DND-41 (cell line): Measurements from ENCODE around the gene MFSD2B.

ENCODE experiments used
- ATAC-seq: fragments of 200-7000 bp; cut with Tn5 transposase; 3 replicates; pipeline ENCODE4 v1.9.1; 2021; ENCODE audit warnings: low read depth; ENCODE audit not compliant: insufficient read depth
- DNase-seq: peaks from one replicate; pipeline ENCODE4 v3.0.0-alpha.2; 2020
- H2AFZ ChIP-seq: 2 replicates; pipeline ENCODE4 v1.6.0; 2012; ENCODE audit warnings: low read depth, low read length
- H3K27ac ChIP-seq: 2 replicates; pipeline ENCODE4 v1.5.1; 2012; ENCODE audit warnings: low read length, inconsistent platforms
- H3K27me3 ChIP-seq: fragments of 200-600 bp; sonication (generic); 2 replicates; pipeline ENCODE4 v1.6.0; 2012; ENCODE audit warnings: low read length, mild to moderate bottlenecking, inconsistent platforms; ENCODE audit not compliant: insufficient read depth, poor library complexity
- H3K36me3 ChIP-seq: 2 replicates; pipeline ENCODE4 v1.5.1; 2012; ENCODE audit warnings: low read length, inconsistent platforms; ENCODE audit not compliant: insufficient read depth
- H3K4me1 ChIP-seq: 2 replicates; pipeline ENCODE4 v1.5.1; 2012; ENCODE audit warnings: mild to moderate bottlenecking, low read length; ENCODE audit not compliant: insufficient read depth
- H3K4me2 ChIP-seq: 2 replicates; pipeline ENCODE4 v1.6.0; 2012; ENCODE audit warnings: mild to moderate bottlenecking, moderate library complexity, low read length, inconsistent platforms; ENCODE audit not compliant: insufficient read depth
- H3K4me3 ChIP-seq, 2 experiments: fragments of 200-600 bp in 1 of 2; shearing (Covaris generic) in 1 of 2; 2 replicates each; pipeline ENCODE4 v1.5.1; 2012 to 2016; ENCODE audit warnings: inconsistent platforms in 2 of 2, low read length in 2 of 2, mild to moderate bottlenecking in 2 of 2, low read depth in 1 of 2, moderate library complexity in 1 of 2
- H3K79me2 ChIP-seq: 2 replicates; pipeline ENCODE4 v1.6.0; 2012; ENCODE audit warnings: low read length, inconsistent platforms; ENCODE audit not compliant: insufficient read depth
- H3K9ac ChIP-seq: 2 replicates; pipeline ENCODE4 v1.6.0; 2012; ENCODE audit warnings: low read depth, mild to moderate bottlenecking, inconsistent platforms, low read length, moderate library complexity
- H3K9me3 ChIP-seq: 2 replicates; pipeline ENCODE4 v1.5.1; 2012; ENCODE audit warnings: low read length, moderate library complexity, mild to moderate bottlenecking, inconsistent platforms; ENCODE audit not compliant: insufficient read depth, severe bottlenecking
- H4K20me1 ChIP-seq: 2 replicates; pipeline ENCODE4 v1.6.0; 2012; ENCODE audit warnings: low read length; ENCODE audit not compliant: insufficient read depth
- EZH2 ChIP-seq: IDR thresholded peaks from 3 replicates; pipeline ENCODE4 v1.6.1; 2012; ENCODE audit warnings: borderline replicate concordance, low read depth, mild to moderate bottlenecking, moderate library complexity, low read length, inconsistent platforms; ENCODE audit not compliant: severe bottlenecking
- TF ChIP-seq, protein P1 (sequence below): IDR thresholded peaks from 2 replicates; pipeline ENCODE4 v1.5.1; 2012; ENCODE audit warnings: borderline replicate concordance, low read length, moderate library complexity, mild to moderate bottlenecking; ENCODE audit not compliant: poor library complexity, severe bottlenecking; ENCODE audit errors: extremely low read depth

MFSD2B gene

DNA sequence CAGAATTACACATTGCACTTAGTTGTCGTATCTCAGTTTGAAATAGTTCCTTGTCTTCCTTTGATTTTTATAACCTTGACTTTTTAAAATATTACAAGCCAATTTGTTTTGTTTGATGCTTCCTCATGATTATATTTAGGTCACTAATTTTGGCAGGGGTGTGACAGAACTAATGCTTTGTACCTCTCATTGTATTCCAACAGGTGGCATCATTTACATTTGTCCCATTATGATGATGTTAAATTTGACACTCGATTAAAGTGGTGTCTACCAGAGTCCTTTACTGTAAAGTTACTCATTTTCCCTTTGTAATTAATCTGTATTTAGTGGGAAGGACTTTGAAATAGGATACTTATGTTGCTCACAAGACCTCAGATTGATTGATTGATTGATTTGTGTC, 21.5 kb upstream of the MFSD2B start:
- no peaks in the 10 kb centered on the region for H3K79me2 ChIP-seq
- DNase-seq (no peak), ATAC-seq (peak; percentile 60; the same call in 1 of the 3 replicates)
- no peak overlapping the region for H2AFZ ChIP-seq
- TF ChIP-seq, protein P1, sequence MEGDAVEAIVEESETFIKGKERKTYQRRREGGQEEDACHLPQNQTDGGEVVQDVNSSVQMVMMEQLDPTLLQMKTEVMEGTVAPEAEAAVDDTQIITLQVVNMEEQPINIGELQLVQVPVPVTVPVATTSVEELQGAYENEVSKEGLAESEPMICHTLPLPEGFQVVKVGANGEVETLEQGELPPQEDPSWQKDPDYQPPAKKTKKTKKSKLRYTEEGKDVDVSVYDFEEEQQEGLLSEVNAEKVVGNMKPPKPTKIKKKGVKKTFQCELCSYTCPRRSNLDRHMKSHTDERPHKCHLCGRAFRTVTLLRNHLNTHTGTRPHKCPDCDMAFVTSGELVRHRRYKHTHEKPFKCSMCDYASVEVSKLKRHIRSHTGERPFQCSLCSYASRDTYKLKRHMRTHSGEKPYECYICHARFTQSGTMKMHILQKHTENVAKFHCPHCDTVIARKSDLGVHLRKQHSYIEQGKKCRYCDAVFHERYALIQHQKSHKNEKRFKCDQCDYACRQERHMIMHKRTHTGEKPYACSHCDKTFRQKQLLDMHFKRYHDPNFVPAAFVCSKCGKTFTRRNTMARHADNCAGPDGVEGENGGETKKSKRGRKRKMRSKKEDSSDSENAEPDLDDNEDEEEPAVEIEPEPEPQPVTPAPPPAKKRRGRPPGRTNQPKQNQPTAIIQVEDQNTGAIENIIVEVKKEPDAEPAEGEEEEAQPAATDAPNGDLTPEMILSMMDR, result peak; percentile 47
- TF ChIP-seq EZH2, result no peak
- H3K9me3 ChIP-seq, result no peaks in the 10 kb centered on the region
- no peaks in the 10 kb centered on the region for H3K4me1 ChIP-seq
- H3K27me3 ChIP-seq, result no peaks in the 10 kb centered on the region
- no peak overlapping the region for H3K9ac ChIP-seq
- H3K36me3 ChIP-seq, result peaks cover 22% of the 10 kb centered on the region; the same call in 1 of the 2 replicates
- no peaks in the 10 kb centered on the region for H4K20me1 ChIP-seq
- no peak overlapping the region for H3K27ac ChIP-seq
- no peak overlapping the region for H3K4me3 ChIP-seq
- no peak overlapping the region for H3K4me2 ChIP-seq

DNA sequence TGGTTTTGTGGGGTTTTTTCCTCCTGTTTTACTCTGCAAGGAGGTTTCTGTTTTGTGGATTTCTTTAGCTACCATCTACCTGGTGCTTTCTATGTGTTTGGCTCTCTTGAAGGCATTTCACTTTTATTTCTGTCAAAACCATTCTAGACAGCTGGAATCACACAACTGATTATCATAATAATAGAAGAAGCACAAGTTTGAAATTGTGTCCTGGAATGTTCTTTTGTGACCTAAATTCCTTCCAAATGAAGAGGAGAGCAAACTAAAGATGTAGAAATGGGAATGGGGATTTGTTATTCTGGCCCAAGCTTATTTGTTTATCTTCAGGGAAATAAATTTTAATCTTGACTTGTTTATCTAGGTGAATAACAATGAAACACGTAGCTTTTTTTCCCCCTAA, 17.0 kb upstream of the MFSD2B start:
- H3K9me3 ChIP-seq, result no peaks in the 10 kb centered on the region
- no peak for DNase-seq
- H3K9ac ChIP-seq, result no peak overlapping the region
- no peak overlapping the region for H3K4me2 ChIP-seq
- H3K79me2 ChIP-seq, result no peaks in the 10 kb centered on the region
- TF ChIP-seq, protein P1, result no peak
- no peak for TF ChIP-seq EZH2
- no peak overlapping the region for H2AFZ ChIP-seq
- no peak for ATAC-seq
- no peaks in the 10 kb centered on the region for H4K20me1 ChIP-seq
- no peaks in the 10 kb centered on the region for H3K4me1 ChIP-seq
- no peak overlapping the region for H3K27ac ChIP-seq
- peaks cover 8% of the 10 kb centered on the region; the same call in 1 of the 2 replicates for H3K36me3 ChIP-seq
- no peaks in the 10 kb centered on the region for H3K27me3 ChIP-seq
- no peak overlapping the region for H3K4me3 ChIP-seq

DNA sequence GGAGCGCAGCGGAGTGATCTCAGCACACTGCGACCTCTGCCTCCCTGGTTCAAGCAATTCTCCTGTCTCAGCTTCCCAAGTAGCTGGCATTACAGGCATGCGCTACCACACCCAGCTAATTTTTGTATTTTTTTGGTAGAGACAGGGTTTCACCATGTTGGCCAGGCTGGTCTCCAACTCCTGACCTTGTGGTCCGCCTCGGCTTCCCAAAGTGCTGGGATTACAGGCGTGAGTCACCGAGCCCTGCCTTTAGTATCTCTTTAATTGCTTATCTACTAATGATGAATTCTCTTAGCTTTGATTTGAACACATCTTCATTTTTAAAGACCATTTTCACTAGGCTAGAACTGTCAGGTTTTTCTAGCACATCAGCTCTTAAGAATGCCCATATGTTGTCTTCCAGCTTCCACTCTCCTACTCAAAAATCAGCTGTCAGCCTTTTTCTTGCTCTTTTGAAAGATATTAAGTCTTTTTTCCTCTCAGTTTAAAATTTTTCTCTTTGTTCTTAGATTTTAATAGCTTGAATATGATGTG, 16.1 kb upstream of the MFSD2B start:
- Histone ChIP-seq H3K27me3 (no peaks in the 10 kb centered on the region), H4K20me1 (no peaks in the 10 kb centered on the region), H3K4me3 (no peak overlapping the region), H3K36me3 (peaks cover 8% of the 10 kb centered on the region; the same call in 1 of the 2 replicates), H2AFZ (no peak overlapping the region), H3K79me2 (no peaks in the 10 kb centered on the region), H3K9ac (no peak overlapping the region), H3K27ac (no peak overlapping the region), H3K9me3 (no peaks in the 10 kb centered on the region), H3K4me2 (no peak overlapping the region), H3K4me1 (no peaks in the 10 kb centered on the region)
- ATAC-seq, result no peak
- TF ChIP-seq EZH2, result no peak
- TF ChIP-seq, protein P1, result no peak
- no peak for DNase-seq
